GM21786 (cell line): ENCODE measurements around the gene FUOM.

Experiments used
- ATAC-seq: cut with Tn5 transposase; IDR thresholded peaks from one replicate; pipeline ENCODE4 v1.9.1; 2021; ENCODE audit not compliant: unreplicated experiment

Gene FUOM

GRCh38 chr10:133357285-133358161 is at the start of gene FUOM:
TSS of gene FUOM (minus strand) at chr10:133358019. CDS start at chr10:133358007, 12 bp downstream.
- ATAC-seq = peak; percentile 67

- ATAC-seq = peak; percentile 48
Measured at GRCh38 chr10:133405844-133406527, 48.2 kb upstream of the FUOM start.

- ATAC-seq = no peak
Measured at GRCh38 chr10:133405272-133405671, 47.5 kb upstream of the FUOM start.

- no peak for ATAC-seq
Measured at GRCh38 chr10:133403784-133404183, 46.0 kb upstream of the FUOM start.

- ATAC-seq = no peak
Measured at GRCh38 chr10:133403359-133403758, 45.5 kb upstream of the FUOM start.

- ATAC-seq = no peak
Measured at GRCh38 chr10:133401981-133402725, 44.3 kb upstream of the FUOM start.

GRCh38 chr10:133401500-133401899 is 43.7 kb upstream of the FUOM start:
- ATAC-seq = no peak

GRCh38 chr10:133400624-133401424 is 43.0 kb upstream of the FUOM start:
- ATAC-seq = peak; percentile 76

GRCh38 chr10:133399123-133399601 is 41.3 kb upstream of the FUOM start:
- ATAC-seq = no peak

- no peak for ATAC-seq
Measured at GRCh38 chr10:133397938-133398337, 40.1 kb upstream of the FUOM start.

GRCh38 chr10:133396035-133396624 is 38.3 kb upstream of the FUOM start:
- ATAC-seq = no peak

GRCh38 chr10:133394801-133395221 is 37.0 kb upstream of the FUOM start:
- no peak for ATAC-seq

GRCh38 chr10:133394064-133394663 is 36.3 kb upstream of the FUOM start, which contains the start of gene MTG1:
TSS of gene MTG1 (plus strand) at chr10:133394157. CDS start at chr10:133394221, 64 bp downstream.
- peak; percentile 56 for ATAC-seq

- ATAC-seq = no peak
Measured at GRCh38 chr10:133393401-133394063, 35.7 kb upstream of the FUOM start.

GRCh38 chr10:133391761-133392518 is 34.1 kb upstream of the FUOM start:
- ATAC-seq = no peak

- ATAC-seq = no peak
Measured at GRCh38 chr10:133391249-133391635, 33.4 kb upstream of the FUOM start.

GRCh38 chr10:133390597-133391248 is 32.9 kb upstream of the FUOM start:
- ATAC-seq = no peak
